Upper lobe of left lung (tissue), 6 donors: Measurements from ENCODE around the gene CCM2. TPM values are rescaled to one million over a fixed set of nuclear protein-coding genes. Genes with fewer than 3 reads are reported as not detected.

Experiments used
- ATAC-seq, 2 donors: fragments of 200-7000 bp; cut with Tn5 transposase; one replicate each; pipeline ENCODE4 v1.9.1; 2022; ENCODE audit warnings: mild to moderate bottlenecking in 2 of 2, moderate library complexity in 2 of 2; ENCODE audit not compliant: low FRiP score in 2 of 2
- DNase-seq, 2 donors: peaks; one replicate each; pipeline ENCODE4 v3.0.0-alpha.2; 2019 to 2020
- H3K27ac ChIP-seq, 4 donors: fragments of 200-600 bp; sonication (generic); one replicate each; pipeline ENCODE4 v1.5.1; 2016 to 2019
- H3K27me3 ChIP-seq, 4 donors: fragments of 200-600 bp; sonication (generic); one replicate each; pipeline ENCODE4 v1.5.1; 2017 to 2019
- H3K36me3 ChIP-seq, 4 donors: fragments of 200-600 bp; sonication (generic); one replicate each; pipeline ENCODE4 v1.5.1; 2016 to 2019
- H3K4me1 ChIP-seq, 4 donors: fragments of 200-600 bp; sonication (generic); one replicate each; pipeline ENCODE4 v1.5.1; 2018 to 2019
- H3K4me3 ChIP-seq, 4 donors: fragments of 200-600 bp; sonication (generic); one replicate each; pipeline ENCODE4 v1.5.1; 2017 to 2019; ENCODE audit warnings: mild to moderate bottlenecking in 2 of 4, moderate library complexity in 1 of 4
- H3K9me3 ChIP-seq, 4 donors: fragments of 200-600 bp; sonication (generic); one replicate each; pipeline ENCODE4 v1.5.1; 2018 to 2019
- EP300 ChIP-seq, 4 donors: sonication (generic); formaldehyde crosslinking; IDR thresholded peaks; one replicate each; pipeline ENCODE4 v1.5.1; 2017; ENCODE audit warnings: antibody characterized with exemption in 4 of 4, control low read depth in 2 of 4
- POLR2A ChIP-seq, 4 donors: fragments of 450-650 bp; IDR thresholded peaks; one replicate each; pipeline ENCODE4 v1.5.1; 2016 to 2017; ENCODE audit warnings: antibody characterized with exemption in 4 of 4, mild to moderate bottlenecking in 2 of 4
- POLR2AphosphoS5 ChIP-seq, 2 donors: sonication (generic); formaldehyde crosslinking; IDR thresholded peaks; one replicate each; pipeline ENCODE4 v1.5.1; 2017; ENCODE audit warnings: antibody characterized with exemption in 2 of 2
- WGBS, 2 donors: methylation state at CpG; one replicate each; pipeline ENCODE4 v1.1.5; 2017 to 2018; 5-methylcytosine and 5-hydroxymethylcytosine counted together
- total RNA-seq, 6 donors: library from RNA; depleted of rRNA in 4 of 6; stranded (reverse); fragments of >200 nt in 4 of 6; gene quantifications; one replicate each; pipeline versions ENCODE4 v1.1.0 to v1.2.1, GENCODE V29; 2016 to 2021
- TF ChIP-seq, protein P1 (sequence below), 6 experiments: fragments of 450-650 bp in 4 of 6; fragments of 200-600 bp in 2 of 6; sonication (generic) in 2 of 6; IDR thresholded peaks; one replicate each; pipeline ENCODE4 v1.5.1; 2016 to 2019; ENCODE audit warnings: antibody characterized with exemption in 6 of 6
- donor health status: DM: no; HTN: no; CAD: no; lungs with moderate emphysema.
- donor health status: DM: no; HTN: yes; CAD: no; lungs with severe emphysema.

Gene CCM2
- total RNA-seq, 6 donors from 2014 or later = 30.9 to 63.9 (median 46.8) TPM

DNA sequence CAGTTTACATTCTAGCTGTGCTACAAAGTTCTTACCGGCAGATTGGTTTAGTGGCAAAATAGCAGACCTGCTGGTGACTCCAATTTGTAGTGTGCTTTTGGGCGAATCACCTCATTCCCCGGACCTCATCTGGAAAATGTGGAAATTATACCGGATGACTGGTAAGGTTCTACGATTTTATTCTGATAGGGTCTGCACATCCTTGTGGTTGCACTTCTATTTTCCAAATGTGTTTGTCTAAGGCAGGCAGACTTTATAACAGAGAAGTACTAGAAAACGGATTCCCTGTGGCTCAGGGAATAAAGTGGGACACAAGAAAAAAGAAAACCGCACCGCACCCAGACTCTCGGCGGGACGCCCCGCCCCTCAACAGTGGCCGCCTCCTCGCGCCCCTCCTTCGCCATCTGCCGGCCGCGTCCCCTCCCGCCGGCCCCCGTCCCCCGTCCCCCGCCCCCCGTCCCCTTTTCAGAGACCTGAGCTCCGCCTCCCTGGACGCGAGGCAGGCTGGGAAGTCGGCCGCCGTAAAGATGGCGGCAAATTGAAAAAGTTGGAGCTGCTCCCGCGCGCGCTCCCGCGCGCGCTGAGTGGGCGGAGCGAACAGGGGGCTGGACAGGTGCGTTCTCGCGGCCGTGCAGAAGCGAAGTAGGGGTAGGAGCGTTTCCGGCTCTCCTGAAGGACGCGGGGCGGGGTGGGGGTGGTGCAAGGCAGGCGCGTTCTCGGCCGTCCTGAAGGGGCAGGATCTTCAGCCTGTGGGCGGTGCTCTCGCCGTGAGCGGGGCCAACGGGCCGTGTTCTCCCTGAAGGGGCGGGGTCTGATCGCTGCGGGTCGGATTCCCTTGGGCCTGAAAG lies 532 bp upstream of the CCM2 start:
- H3K4me3 ChIP-seq = peak overlapping the region; percentile 54 to 97 (median 84)
- WGBS, 2 donors = 0 to 3% methylated on average over 13 to 56 of the region's 66 CpGs
- H3K4me1 ChIP-seq = peaks cover 17 to 37% (median 18%) of the 10 kb centered on the region in 4 donors
- ATAC-seq = peak; percentile 97 to 99
- DNase-seq = peak; percentile 98 to 100
- peaks cover 0 to 4% (median 0%) of the 10 kb centered on the region in 4 donors for H3K36me3 ChIP-seq
- TF ChIP-seq POLR2A (IDR thresholded peaks at IDR 0.05) (peak in 2 of 4 donors; percentile 42 to 59), POLR2AphosphoS5 (IDR thresholded peaks at IDR 0.05) (peak; percentile 13), EP300 (IDR thresholded peaks at IDR 0.05) (no peak)
- TF ChIP-seq, protein P1, sequence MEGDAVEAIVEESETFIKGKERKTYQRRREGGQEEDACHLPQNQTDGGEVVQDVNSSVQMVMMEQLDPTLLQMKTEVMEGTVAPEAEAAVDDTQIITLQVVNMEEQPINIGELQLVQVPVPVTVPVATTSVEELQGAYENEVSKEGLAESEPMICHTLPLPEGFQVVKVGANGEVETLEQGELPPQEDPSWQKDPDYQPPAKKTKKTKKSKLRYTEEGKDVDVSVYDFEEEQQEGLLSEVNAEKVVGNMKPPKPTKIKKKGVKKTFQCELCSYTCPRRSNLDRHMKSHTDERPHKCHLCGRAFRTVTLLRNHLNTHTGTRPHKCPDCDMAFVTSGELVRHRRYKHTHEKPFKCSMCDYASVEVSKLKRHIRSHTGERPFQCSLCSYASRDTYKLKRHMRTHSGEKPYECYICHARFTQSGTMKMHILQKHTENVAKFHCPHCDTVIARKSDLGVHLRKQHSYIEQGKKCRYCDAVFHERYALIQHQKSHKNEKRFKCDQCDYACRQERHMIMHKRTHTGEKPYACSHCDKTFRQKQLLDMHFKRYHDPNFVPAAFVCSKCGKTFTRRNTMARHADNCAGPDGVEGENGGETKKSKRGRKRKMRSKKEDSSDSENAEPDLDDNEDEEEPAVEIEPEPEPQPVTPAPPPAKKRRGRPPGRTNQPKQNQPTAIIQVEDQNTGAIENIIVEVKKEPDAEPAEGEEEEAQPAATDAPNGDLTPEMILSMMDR (IDR thresholded peaks at IDR 0.05) = peak in 1 of 6 experiments; percentile 17
- H3K27ac ChIP-seq = peak overlapping the region; percentile 77 to 95 (median 89)
- H3K27me3 ChIP-seq = no peaks in the 10 kb centered on the region
- H3K9me3 ChIP-seq = no peaks in the 10 kb centered on the region

DNA sequence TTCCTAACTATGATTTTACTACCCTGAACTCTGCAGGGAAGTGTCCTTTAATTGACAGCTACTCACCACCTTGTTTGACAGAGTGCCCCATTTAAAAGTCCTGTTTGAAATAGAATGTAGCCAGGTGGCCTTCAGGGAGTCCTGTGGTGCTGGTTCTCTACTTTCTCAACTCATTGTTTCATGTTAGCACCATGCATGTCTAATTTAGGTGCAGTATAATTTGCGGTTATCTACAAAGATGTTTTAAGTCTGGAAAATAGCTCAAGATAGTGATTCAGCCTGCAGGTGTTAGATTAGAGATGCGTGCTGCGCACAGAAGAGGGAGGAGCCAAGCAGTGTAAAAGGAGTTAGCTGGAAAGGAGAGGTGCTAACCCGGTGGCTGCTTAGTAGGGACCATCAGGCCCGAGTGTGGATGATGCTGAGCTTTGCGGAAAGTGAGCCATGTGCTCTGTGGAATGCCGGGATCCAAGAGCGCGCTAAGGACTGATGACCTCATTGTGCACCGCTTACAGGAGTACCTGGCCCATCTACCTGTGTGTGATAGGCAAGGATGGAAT lies 1.2 kb downstream of the CCM2 start:
- no peaks in the 10 kb centered on the region for H3K27me3 ChIP-seq
- H3K4me1 ChIP-seq = peaks cover 17 to 37% (median 18%) of the 10 kb centered on the region in 4 donors
- no peak for ATAC-seq
- no peaks in the 10 kb centered on the region for H3K9me3 ChIP-seq
- TF ChIP-seq POLR2AphosphoS5 (IDR thresholded peaks at IDR 0.05) = no peak
- no peak for TF ChIP-seq POLR2A (IDR thresholded peaks at IDR 0.05)
- TF ChIP-seq, protein P1 (IDR thresholded peaks at IDR 0.05) = no peak
- TF ChIP-seq EP300 (IDR thresholded peaks at IDR 0.05) = no peak
- peaks cover 0 to 4% (median 0%) of the 10 kb centered on the region in 4 donors for H3K36me3 ChIP-seq
- H3K27ac ChIP-seq = peak overlapping the region; percentile 87 to 95 (median 92)
- WGBS, 2 donors = 48 to 50% methylated on average over 10 of the region's 10 CpGs
- peak in 1 of 2 donors; percentile 41 for DNase-seq
- peak overlapping the region in 3 of 4 donors; percentile 79 to 97 (median 90) for H3K4me3 ChIP-seq

DNA sequence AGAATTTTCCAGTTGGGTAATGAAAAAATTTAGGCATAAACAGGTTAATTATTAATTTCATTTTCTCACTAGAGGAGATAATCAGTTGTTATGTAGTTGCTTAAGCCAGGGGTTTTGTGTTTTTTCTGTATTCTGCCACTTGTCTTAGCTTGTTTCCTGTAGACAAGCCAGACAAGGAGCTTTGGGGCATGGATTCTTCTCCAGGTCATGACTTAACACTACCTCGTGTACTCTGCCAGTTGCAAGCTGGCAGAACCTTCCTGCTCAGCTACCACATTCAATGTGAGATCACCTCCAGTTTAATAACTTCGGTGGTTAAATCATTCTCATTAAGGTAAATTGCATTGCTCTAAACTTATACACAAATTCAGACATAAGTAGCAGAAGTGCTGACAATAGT lies 1.8 kb downstream of the CCM2 start:
- peak overlapping the region in 1 of 4 donors; percentile 90 for H3K4me3 ChIP-seq
- H3K27ac ChIP-seq = peak overlapping the region in 2 of 4 donors; percentile 91 to 95
- no peak for DNase-seq
- H3K4me1 ChIP-seq = peaks cover 17 to 37% (median 18%) of the 10 kb centered on the region in 4 donors
- H3K27me3 ChIP-seq = no peaks in the 10 kb centered on the region
- WGBS, 2 donors = 40 to 49% methylated on average over 2 of the region's 2 CpGs
- TF ChIP-seq POLR2AphosphoS5 (IDR thresholded peaks at IDR 0.05) (no peak), EP300 (IDR thresholded peaks at IDR 0.05) (no peak), POLR2A (IDR thresholded peaks at IDR 0.05) (no peak)
- TF ChIP-seq, protein P1 (IDR thresholded peaks at IDR 0.05) = no peak
- no peaks in the 10 kb centered on the region for H3K9me3 ChIP-seq
- peaks cover 0 to 4% (median 1%) of the 10 kb centered on the region in 4 donors for H3K36me3 ChIP-seq
- ATAC-seq = no peak

DNA sequence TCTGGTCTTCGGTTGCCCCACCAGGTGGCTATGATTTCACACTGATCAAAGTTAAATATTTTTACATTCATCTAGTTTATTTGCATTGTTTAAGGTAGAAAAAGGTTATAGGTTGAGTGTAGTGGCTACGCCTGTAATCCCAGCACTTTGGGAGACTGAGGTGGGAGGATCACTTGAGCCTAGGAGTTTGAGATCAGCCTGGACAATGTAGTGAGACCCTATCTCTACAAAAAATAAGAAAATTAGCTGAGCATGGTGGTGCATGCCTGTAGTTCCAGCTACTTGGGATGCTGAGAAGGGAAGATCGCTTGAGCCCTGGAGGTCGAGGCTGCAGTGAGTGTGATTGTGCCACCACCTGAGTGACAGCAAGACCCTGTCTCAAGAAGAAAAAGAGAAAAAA lies 3.8 kb downstream of the CCM2 start:
- peaks cover 13 to 33% (median 14%) of the 10 kb centered on the region in 4 donors for H3K4me1 ChIP-seq
- 95 to 98% methylated on average over 4 of the region's 4 CpGs for WGBS, 2 donors
- H3K4me3 ChIP-seq = no peak overlapping the region
- no peak overlapping the region for H3K27ac ChIP-seq
- H3K36me3 ChIP-seq = peaks cover 0 to 4% (median 1%) of the 10 kb centered on the region in 4 donors
- H3K27me3 ChIP-seq = no peaks in the 10 kb centered on the region
- ATAC-seq (no peak), DNase-seq (no peak)
- H3K9me3 ChIP-seq = no peaks in the 10 kb centered on the region
- TF ChIP-seq, protein P1 (IDR thresholded peaks at IDR 0.05) = no peak
- TF ChIP-seq POLR2A (IDR thresholded peaks at IDR 0.05) = no peak
